OCI-LY3 (cell line): ENCODE data around the gene NR6A1.

Experiments
- H2AFZ ChIP-seq: fragments of 200-600, 300-600 bp; shearing (Covaris generic); 2 replicates; pipeline ENCODE4 v1.6.0; 2014; ENCODE audit warnings: antibody characterized with exemption, low read depth, low read length
- H3K27ac ChIP-seq: fragments of 200-600, 300-600 bp; sonication (generic); 2 replicates; pipeline ENCODE4 v1.5.1; 2014; ENCODE audit warnings: mild to moderate bottlenecking, low read length, moderate library complexity, mixed read lengths
- H3K27me3 ChIP-seq: fragments of 200-600, 300-600 bp; sonication (generic); 2 replicates; pipeline ENCODE4 v1.6.1; 2014; ENCODE audit warnings: low read depth, low read length, mixed read lengths
- H3K36me3 ChIP-seq: fragments of 200-600, 300-600 bp; sonication (generic); replicated peaks from 2 replicates; pipeline ENCODE3; 2014; ENCODE audit warnings: low read depth, low read length, mixed read lengths
- H3K4me1 ChIP-seq: fragments of 300-600, 200-600 bp; sonication (generic); 2 replicates; pipeline ENCODE4 v1.6.1; 2014; ENCODE audit warnings: low read length, mixed read lengths
- H3K4me2 ChIP-seq: fragments of 200-600, 300-600 bp; sonication (generic); 2 replicates; pipeline ENCODE4 v1.6.1; 2014; ENCODE audit warnings: low read length, mixed read lengths
- H3K4me3 ChIP-seq: fragments of 300-600, 200-600 bp; sonication (generic); 2 replicates; pipeline ENCODE4 v1.5.1; 2014; ENCODE audit warnings: antibody characterized with exemption, mild to moderate bottlenecking, low read length, moderate library complexity
- H3K79me2 ChIP-seq: fragments of 300-600, 200-600 bp; shearing (Covaris generic); 2 replicates; pipeline ENCODE4 v1.6.1; 2014; ENCODE audit warnings: mild to moderate bottlenecking, low read length, mixed read lengths
- H3K9ac ChIP-seq: fragments of 300-600, 200-600 bp; shearing (Covaris generic); 2 replicates; pipeline ENCODE4 v1.6.0; 2014; ENCODE audit warnings: mild to moderate bottlenecking, low read length, moderate library complexity
- H3K9me3 ChIP-seq: fragments of 200-600, 300-600 bp; shearing (Covaris generic); 2 replicates; pipeline ENCODE4 v1.6.1; 2014; ENCODE audit warnings: low read length, mixed read lengths; ENCODE audit not compliant: insufficient read depth
- H4K20me1 ChIP-seq: fragments of 200-600, 300-600 bp; sonication (generic); 2 replicates; pipeline ENCODE4 v1.6.1; 2016; ENCODE audit warnings: low read length, mixed read lengths; ENCODE audit not compliant: insufficient read depth
- EZH2phosphoT487 ChIP-seq: fragments of 200-600 bp; shearing (Covaris generic); IDR thresholded peaks from 2 replicates; pipeline ENCODE4 v1.6.1; 2018; ENCODE audit warnings: antibody characterized with exemption, mixed run types, low read depth
- TF ChIP-seq, protein P1 (sequence below): fragments of 200-600, 300-600 bp; sonication (generic); IDR thresholded peaks from 2 replicates; pipeline ENCODE4 v1.5.1; 2014; ENCODE audit warnings: antibody characterized with exemption, low read length, low read depth

Gene NR6A1

GRCh38 chr9:124780060-124780756 lies 9.1 kb upstream of the NR6A1 start:
- TF ChIP-seq, protein P1, sequence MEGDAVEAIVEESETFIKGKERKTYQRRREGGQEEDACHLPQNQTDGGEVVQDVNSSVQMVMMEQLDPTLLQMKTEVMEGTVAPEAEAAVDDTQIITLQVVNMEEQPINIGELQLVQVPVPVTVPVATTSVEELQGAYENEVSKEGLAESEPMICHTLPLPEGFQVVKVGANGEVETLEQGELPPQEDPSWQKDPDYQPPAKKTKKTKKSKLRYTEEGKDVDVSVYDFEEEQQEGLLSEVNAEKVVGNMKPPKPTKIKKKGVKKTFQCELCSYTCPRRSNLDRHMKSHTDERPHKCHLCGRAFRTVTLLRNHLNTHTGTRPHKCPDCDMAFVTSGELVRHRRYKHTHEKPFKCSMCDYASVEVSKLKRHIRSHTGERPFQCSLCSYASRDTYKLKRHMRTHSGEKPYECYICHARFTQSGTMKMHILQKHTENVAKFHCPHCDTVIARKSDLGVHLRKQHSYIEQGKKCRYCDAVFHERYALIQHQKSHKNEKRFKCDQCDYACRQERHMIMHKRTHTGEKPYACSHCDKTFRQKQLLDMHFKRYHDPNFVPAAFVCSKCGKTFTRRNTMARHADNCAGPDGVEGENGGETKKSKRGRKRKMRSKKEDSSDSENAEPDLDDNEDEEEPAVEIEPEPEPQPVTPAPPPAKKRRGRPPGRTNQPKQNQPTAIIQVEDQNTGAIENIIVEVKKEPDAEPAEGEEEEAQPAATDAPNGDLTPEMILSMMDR: no peak
- no peak for TF ChIP-seq EZH2phosphoT487
- no peak overlapping the region for H2AFZ ChIP-seq
- H3K79me2 ChIP-seq: no peaks in the 10 kb centered on the region
- no peak overlapping the region for H3K4me2 ChIP-seq
- H3K27me3 ChIP-seq: no peaks in the 10 kb centered on the region
- H3K36me3 ChIP-seq: no peaks in the 10 kb centered on the region
- no peak overlapping the region for H3K4me3 ChIP-seq
- peaks cover 27% of the 10 kb centered on the region for H3K4me1 ChIP-seq
- no peaks in the 10 kb centered on the region for H4K20me1 ChIP-seq
- no peak overlapping the region for H3K9ac ChIP-seq
- H3K9me3 ChIP-seq: no peaks in the 10 kb centered on the region
- no peak overlapping the region for H3K27ac ChIP-seq

DNA sequence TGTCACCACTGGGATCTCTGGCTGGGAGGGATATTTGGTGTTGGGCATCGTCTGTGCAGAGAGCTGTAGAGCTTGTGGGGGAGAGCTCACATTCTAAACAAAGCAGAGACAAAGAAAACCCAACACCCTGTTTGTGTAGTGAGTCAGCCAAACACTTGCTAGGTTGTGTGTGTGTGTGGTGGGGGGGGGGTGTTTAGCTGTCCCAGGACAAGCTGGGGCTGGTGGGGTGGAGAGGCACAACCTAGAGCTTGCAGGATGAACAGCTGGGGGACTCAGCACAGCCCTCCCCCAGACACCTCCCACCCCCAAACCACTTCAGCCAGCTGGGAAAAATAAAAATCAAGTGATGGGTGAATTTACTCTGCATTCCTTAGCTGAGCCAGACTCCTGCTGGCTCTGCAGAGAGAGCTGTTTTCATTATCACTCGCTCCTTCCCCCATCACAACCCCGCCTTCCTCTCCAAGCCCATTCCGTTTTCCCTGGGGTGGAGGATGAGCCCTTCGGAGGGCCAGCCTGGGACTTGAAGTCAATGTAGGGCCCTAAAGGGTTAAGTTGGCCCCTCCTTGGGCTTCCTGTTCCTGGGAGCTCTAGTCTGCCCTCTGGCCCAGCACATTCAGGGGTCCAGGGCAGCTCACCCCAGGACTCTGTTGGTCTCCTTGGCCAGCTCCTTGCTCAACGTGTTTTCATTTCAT lies 8.4 kb upstream of the NR6A1 start:
- TF ChIP-seq, protein P1: no peak
- no peak for TF ChIP-seq EZH2phosphoT487
- peaks cover 34% of the 10 kb centered on the region for H3K4me1 ChIP-seq
- H3K9ac ChIP-seq: no peak overlapping the region
- no peaks in the 10 kb centered on the region for H4K20me1 ChIP-seq
- H3K79me2 ChIP-seq: no peaks in the 10 kb centered on the region
- H2AFZ ChIP-seq: no peak overlapping the region
- no peaks in the 10 kb centered on the region for H3K27me3 ChIP-seq
- H3K4me2 ChIP-seq: no peak overlapping the region
- H3K4me3 ChIP-seq: no peak overlapping the region
- no peaks in the 10 kb centered on the region for H3K36me3 ChIP-seq
- H3K9me3 ChIP-seq: no peaks in the 10 kb centered on the region
- H3K27ac ChIP-seq: no peak overlapping the region

- no peaks in the 10 kb centered on the region for H3K79me2 ChIP-seq
- no peaks in the 10 kb centered on the region for H3K27me3 ChIP-seq
- no peaks in the 10 kb centered on the region for H3K9me3 ChIP-seq
- no peaks in the 10 kb centered on the region for H3K36me3 ChIP-seq
- H2AFZ ChIP-seq: no peak overlapping the region
- no peaks in the 10 kb centered on the region for H4K20me1 ChIP-seq
- no peak overlapping the region for H3K9ac ChIP-seq
- H3K4me2 ChIP-seq: no peak overlapping the region
- H3K4me3 ChIP-seq: no peak overlapping the region
- no peak overlapping the region for H3K27ac ChIP-seq
- TF ChIP-seq, protein P1: no peak
- TF ChIP-seq EZH2phosphoT487: no peak
- H3K4me1 ChIP-seq: peaks cover 40% of the 10 kb centered on the region
Measured at GRCh38 chr9:124778575-124779367, 7.7 kb upstream of the NR6A1 start.
